Ovary (tissue), 9 donors: ENCODE data around the gene CARD16. TPM values are rescaled to one million over a fixed set of nuclear protein-coding genes. Genes with fewer than 3 reads are reported as not detected.

ENCODE experiments used
- DNase-seq, 5 donors: peaks; one replicate each; pipeline ENCODE4 v3.0.0-alpha.2; 2019 to 2020
- H3K27ac ChIP-seq, 2 donors: fragments of 200-600 bp; one replicate each; pipeline versions ENCODE4 v1.5.1 to v1.8.0; 2019 to 2022
- H3K27me3 ChIP-seq: fragments of 200-600 bp; one replicate; pipeline ENCODE4 v1.8.0; 2022
- H3K36me3 ChIP-seq: fragments of 200-600 bp; sonication (generic); one replicate; pipeline ENCODE4 v1.5.1; 2019
- H3K4me1 ChIP-seq: one replicate; pipeline ENCODE4 v1.8.1; 2013; ENCODE audit warnings: mild to moderate bottlenecking, moderate library complexity; ENCODE audit not compliant: insufficient read depth
- H3K4me3 ChIP-seq: fragments of 200-600 bp; sonication (generic); one replicate; pipeline ENCODE4 v1.5.1; 2017
- H3K9me3 ChIP-seq, 2 donors: fragments of 200-600 bp in 1 of 2; sonication (generic) in 1 of 2; one replicate each; pipeline versions ENCODE4 v1.5.1 to v1.8.1; 2013 to 2019; ENCODE audit warnings: mild to moderate bottlenecking in 1 of 2, moderate library complexity in 1 of 2
- EP300 ChIP-seq: sonication (generic); formaldehyde crosslinking; IDR thresholded peaks from one replicate; pipeline ENCODE4 v1.6.1; 2017; ENCODE audit warnings: antibody characterized with exemption
- POLR2A ChIP-seq: fragments of 450-650 bp; IDR thresholded peaks from one replicate; pipeline ENCODE4 v1.6.1; 2017; ENCODE audit warnings: antibody characterized with exemption, mild to moderate bottlenecking, moderate library complexity
- WGBS, 3 donors: extraction: QIAGEN DNeasy Blood & Tissue Kit in 1 of 3; methylation state at CpG; one replicate each; pipeline versions ENCODE4 v1.1.5 to v1.1.7; 2013 to 2017; 5-methylcytosine and 5-hydroxymethylcytosine counted together
- intact Hi-C, 4 donors: fragments of 100-400 bp; cut with DNase I; formaldehyde crosslinking; loops; one replicate each; pipeline versions ENCODE4 v1.11.0 to v1.15.1; 2022 to 2023
- polyA plus RNA-seq, 2 donors: library from polyadenylated mRNA; stranded (reverse); fragments of 200-250 nt in 1 of 2; fragments of 350-450 nt in 1 of 2; fragmentation: Illumina TruSeq in 1 of 2; extraction: RNeasy Lipid Tissue Mini Kit (QIAGEN cat#74804) in 1 of 2; gene quantifications; one replicate each; pipeline ENCODE4 v1.2.3, GENCODE V29; 2013 to 2014
- total RNA-seq, 7 donors: library from RNA; depleted of rRNA in 2 of 7; stranded (reverse); fragments of >200 nt in 2 of 7; fragmentation: NEBNext Ultra II Directional in 3 of 7; extraction: Animal tissue kit (Norgen Biotek cat#: 25700) in 3 of 7; gene quantifications; one replicate each; pipeline versions ENCODE4 v1.1.0 to v1.2.4, GENCODE V29; 2016 to 2023
- TF ChIP-seq, protein P1 (sequence below), 3 donors: fragments of 450-650 bp in 2 of 3; fragments of 200-600 bp in 1 of 3; IDR thresholded peaks; one replicate each; pipeline versions ENCODE4 v1.5.1 to v1.8.0; 2016 to 2022; ENCODE audit warnings: antibody characterized with exemption in 3 of 3, mild to moderate bottlenecking in 1 of 3
- donor health status: DM: no; HTN: no; CAD: no; lungs with moderate emphysema.
- donor health status: DM: no; HTN: no; CAD: no.
- donor health status: Bipolar disorder and iron deficiency.
- donor health status: DM: yes; HTN: yes; CAD: no.
- donor health status: DM: no; HTN: no; CAD: no.
- donor health status: DM: yes; HTN: yes; CAD: no.

Gene CARD16
- total and polyA plus RNA-seq, 9 donors = 6.6 to 41.8 (median 11.0) TPM

DNA sequence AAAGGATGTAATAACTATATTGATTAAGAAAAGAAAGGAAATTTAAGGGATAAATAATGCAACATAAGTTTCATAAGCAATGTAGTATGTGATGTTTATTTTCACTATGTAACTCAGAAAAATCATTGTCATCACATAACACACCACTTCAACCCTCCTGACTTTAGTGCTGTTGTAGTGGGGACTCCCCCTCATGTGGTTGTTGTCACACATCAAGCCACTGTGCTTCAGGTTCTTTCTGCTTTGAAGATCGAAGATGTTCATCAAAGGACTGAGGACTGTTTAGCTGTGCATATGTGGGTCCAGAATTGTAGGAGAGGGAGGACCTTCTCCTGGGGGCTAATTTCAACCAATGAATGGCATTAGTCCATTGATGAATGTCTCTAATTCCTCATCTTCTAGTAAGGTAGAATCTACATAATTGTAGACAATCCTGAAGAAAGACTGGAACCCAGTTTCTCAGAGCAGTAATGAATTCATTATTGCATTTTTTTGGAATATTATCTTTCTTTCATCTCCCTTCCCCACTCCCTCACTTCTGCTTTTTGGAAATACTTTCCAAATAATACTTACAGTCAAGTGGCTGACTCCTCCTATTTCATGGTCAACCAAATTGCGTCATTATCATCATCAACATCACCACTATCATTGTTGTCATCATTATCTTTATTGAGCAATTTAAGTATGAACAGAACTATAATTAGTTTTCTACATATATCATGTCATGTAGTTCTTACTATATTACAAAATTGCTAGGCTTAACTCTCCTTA lies 9.8 kb upstream of the CARD16 start:
- no peak overlapping the region for H3K4me3 ChIP-seq
- no peaks in the 10 kb centered on the region for H3K9me3 ChIP-seq
- H3K4me1 ChIP-seq = no peaks in the 10 kb centered on the region
- no peak overlapping the region for H3K27ac ChIP-seq
- intact Hi-C loops = no loop called here
- no peak for DNase-seq
- TF ChIP-seq, protein P1, sequence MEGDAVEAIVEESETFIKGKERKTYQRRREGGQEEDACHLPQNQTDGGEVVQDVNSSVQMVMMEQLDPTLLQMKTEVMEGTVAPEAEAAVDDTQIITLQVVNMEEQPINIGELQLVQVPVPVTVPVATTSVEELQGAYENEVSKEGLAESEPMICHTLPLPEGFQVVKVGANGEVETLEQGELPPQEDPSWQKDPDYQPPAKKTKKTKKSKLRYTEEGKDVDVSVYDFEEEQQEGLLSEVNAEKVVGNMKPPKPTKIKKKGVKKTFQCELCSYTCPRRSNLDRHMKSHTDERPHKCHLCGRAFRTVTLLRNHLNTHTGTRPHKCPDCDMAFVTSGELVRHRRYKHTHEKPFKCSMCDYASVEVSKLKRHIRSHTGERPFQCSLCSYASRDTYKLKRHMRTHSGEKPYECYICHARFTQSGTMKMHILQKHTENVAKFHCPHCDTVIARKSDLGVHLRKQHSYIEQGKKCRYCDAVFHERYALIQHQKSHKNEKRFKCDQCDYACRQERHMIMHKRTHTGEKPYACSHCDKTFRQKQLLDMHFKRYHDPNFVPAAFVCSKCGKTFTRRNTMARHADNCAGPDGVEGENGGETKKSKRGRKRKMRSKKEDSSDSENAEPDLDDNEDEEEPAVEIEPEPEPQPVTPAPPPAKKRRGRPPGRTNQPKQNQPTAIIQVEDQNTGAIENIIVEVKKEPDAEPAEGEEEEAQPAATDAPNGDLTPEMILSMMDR (IDR thresholded peaks at IDR 0.05) = no peak
- TF ChIP-seq POLR2A (no peak), EP300 (no peak)
- 63 to 94% (median 93%) methylated on average over 2 of the region's 2 CpGs for WGBS, 3 donors
- no peaks in the 10 kb centered on the region for H3K27me3 ChIP-seq
- H3K36me3 ChIP-seq = no peaks in the 10 kb centered on the region

DNA sequence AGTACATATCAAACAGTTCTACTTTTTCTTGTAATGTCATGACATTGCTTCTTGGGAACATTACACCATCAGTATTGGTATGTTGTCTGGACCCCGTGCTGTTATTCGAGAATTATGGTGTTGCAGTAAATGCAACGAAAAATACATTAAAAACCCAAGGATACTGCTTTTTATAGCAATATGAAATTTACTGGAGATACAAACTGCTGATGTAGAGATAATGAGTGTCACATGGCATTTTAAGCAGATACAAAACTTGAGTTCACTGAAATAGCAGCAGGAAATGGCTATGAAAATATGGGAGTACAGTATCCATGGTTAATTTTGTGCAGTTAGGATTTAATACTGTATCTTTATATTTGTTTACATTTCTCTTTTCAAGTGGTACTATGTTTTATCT lies 7.4 kb upstream of the CARD16 start:
- no peaks in the 10 kb centered on the region for H3K36me3 ChIP-seq
- H3K9me3 ChIP-seq = no peaks in the 10 kb centered on the region
- H3K4me3 ChIP-seq = no peak overlapping the region
- WGBS, 3 donors = 84 to 93% (median 88%) methylated on average over 3 of the region's 3 CpGs
- intact Hi-C loops = no loop called here
- H3K27me3 ChIP-seq = no peaks in the 10 kb centered on the region
- no peaks in the 10 kb centered on the region for H3K4me1 ChIP-seq
- no peak for DNase-seq
- TF ChIP-seq POLR2A = no peak
- TF ChIP-seq EP300 = no peak
- TF ChIP-seq, protein P1 (IDR thresholded peaks at IDR 0.05) = no peak
- H3K27ac ChIP-seq = no peak overlapping the region

DNA sequence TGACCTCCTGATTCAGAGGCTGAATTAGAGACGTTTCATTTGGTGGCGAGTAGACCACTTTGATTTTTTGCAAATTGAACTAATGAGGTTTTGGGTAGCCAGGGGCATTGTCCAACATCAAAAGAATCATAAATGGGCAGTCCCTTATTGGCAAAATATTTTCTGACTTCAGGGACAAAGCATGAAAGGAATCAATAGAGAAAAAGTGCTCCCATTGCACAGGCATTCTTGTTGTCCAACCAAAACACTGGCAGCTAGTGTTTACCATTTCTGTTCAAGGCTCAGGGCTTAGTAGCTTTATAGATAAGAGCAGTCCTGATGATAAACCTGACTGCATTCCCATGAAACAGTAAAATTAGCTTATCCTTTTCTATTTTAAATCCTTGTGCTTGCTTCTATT lies 6.4 kb upstream of the CARD16 start:
- intact Hi-C loops = no loop called here
- no peaks in the 10 kb centered on the region for H3K36me3 ChIP-seq
- no peak for DNase-seq
- no peaks in the 10 kb centered on the region for H3K27me3 ChIP-seq
- 60 to 88% (median 68%) methylated on average over 2 of the region's 2 CpGs for WGBS, 3 donors
- no peaks in the 10 kb centered on the region for H3K9me3 ChIP-seq
- TF ChIP-seq POLR2A = no peak
- no peak for TF ChIP-seq EP300
- TF ChIP-seq, protein P1 (IDR thresholded peaks at IDR 0.05) = no peak
- H3K27ac ChIP-seq = no peak overlapping the region
- peaks cover 2% of the 10 kb centered on the region for H3K4me1 ChIP-seq
- H3K4me3 ChIP-seq = no peak overlapping the region

DNA sequence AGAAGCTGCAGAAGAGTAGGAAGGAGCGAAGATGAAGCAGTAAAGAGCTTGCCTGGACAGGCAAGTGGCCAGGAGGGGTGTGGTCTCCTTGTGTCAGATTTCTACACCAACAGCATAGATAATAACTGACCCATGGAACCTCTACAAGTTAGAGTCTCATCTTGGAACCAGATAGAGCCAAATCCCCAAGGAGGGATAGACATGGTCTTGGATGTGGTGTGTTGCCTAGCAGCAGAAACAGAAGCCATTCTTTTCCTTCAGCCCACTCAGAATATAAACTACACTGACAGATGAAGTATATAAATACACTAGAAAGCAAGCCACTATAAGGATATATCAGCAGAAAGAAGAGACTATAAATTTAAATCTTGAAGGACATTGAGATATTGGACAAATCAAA lies 4.3 kb upstream of the CARD16 start:
- Histone ChIP-seq H3K36me3 (no peaks in the 10 kb centered on the region), H3K27me3 (no peaks in the 10 kb centered on the region), H3K27ac (no peak overlapping the region), H3K9me3 (no peaks in the 10 kb centered on the region), H3K4me3 (no peak overlapping the region), H3K4me1 (peaks cover 3% of the 10 kb centered on the region)
- no peak for TF ChIP-seq POLR2A
- TF ChIP-seq, protein P1 (IDR thresholded peaks at IDR 0.05) = no peak
- no peak for TF ChIP-seq EP300
- DNase-seq = no peak
- WGBS, 3 donors = 92 to 98% (median 96%) methylated on average over 1 of the region's 1 CpG
- intact Hi-C loops = no loop called here
